ENCODE measurements around the gene DTX2.
"Not testable (repeated sequence)": the region's sequence is repeated elsewhere in the genome, so short reads cannot be mapped to it uniquely, and the experiment has no call there.

DNA sequence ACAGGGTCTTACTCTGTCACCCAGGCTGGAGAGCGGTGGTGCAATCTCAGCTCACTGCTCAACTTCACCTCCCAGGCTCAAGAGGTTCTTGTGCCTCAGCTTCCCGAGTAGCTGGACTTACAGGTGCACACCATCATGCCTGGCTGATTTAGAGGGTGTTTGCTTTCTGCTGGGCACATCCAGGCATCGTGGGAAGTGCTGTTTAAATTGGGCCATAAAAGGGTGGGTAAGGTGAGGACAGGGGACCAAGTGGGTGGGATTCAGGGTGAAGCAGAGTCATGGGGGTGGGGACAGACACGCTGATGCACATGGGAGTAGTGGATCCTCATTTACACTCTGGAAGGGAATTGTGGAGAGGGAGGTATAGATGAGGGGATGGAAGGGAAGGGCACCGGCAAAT lies 3.5 kb downstream of the DTX2 start:
- TF ChIP-seq, protein P1, sequence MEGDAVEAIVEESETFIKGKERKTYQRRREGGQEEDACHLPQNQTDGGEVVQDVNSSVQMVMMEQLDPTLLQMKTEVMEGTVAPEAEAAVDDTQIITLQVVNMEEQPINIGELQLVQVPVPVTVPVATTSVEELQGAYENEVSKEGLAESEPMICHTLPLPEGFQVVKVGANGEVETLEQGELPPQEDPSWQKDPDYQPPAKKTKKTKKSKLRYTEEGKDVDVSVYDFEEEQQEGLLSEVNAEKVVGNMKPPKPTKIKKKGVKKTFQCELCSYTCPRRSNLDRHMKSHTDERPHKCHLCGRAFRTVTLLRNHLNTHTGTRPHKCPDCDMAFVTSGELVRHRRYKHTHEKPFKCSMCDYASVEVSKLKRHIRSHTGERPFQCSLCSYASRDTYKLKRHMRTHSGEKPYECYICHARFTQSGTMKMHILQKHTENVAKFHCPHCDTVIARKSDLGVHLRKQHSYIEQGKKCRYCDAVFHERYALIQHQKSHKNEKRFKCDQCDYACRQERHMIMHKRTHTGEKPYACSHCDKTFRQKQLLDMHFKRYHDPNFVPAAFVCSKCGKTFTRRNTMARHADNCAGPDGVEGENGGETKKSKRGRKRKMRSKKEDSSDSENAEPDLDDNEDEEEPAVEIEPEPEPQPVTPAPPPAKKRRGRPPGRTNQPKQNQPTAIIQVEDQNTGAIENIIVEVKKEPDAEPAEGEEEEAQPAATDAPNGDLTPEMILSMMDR (optimal IDR thresholded peaks at IDR 0.05 in 1 of 3, IDR thresholded peaks at IDR 0.05 in 1 of 3, conservative IDR thresholded peaks at IDR 0.05 in 1 of 3; ENCODE audit: extremely low read depth in 1 of 3, insufficient read depth in 2 of 3, low read length in 3 of 3) = not testable (repeated sequence)
- not testable (repeated sequence) for TF ChIP-seq EZH2 (IDR thresholded peaks at IDR 0.05; ENCODE audit: low read length)
